T-cell (primary cell): Measurements from ENCODE around the gene EPAS1. TPM values are rescaled to one million over a fixed set of nuclear protein-coding genes. Genes with fewer than 3 reads are reported as not detected.

Source experiments
- ATAC-seq, 4 experiments: fragments of 200-7000 bp in 3 of 4; fragments of 150-1000 bp in 1 of 4; cut with Tn5 transposase; replicated peaks in 1 of 4; 1 replicate in 3 of 4; 2 replicates in 1 of 4; pipeline ENCODE4 v1.10.0; 2021; ENCODE audit warnings: moderate library complexity in 3 of 4, mild to moderate bottlenecking in 2 of 4, moderate number of reproducible peaks in 1 of 4
- CTCF ChIA-PET, 2 donors: fragments of 300-600 bp; sonication (Branson Sonifier 250); formaldehyde crosslinking; loops; one replicate each; lab custom pipeline; 2022; ENCODE audit warnings: antibody characterized with exemption in 2 of 2; lab: Charles Lee
- POLR2A ChIA-PET, 2 donors: fragments of 300-600 bp; sonication (Branson Sonifier 250); formaldehyde crosslinking; loops; one replicate each; lab custom pipeline; 2022; ENCODE audit warnings: antibody characterized with exemption in 2 of 2; lab: Charles Lee
- DNase-seq, 35 experiments: peaks; one replicate each; pipeline versions ENCODE4 v3.0.0 to v3.0.0-alpha.2; 2013 to 2023
- H3K27ac ChIP-seq: one replicate; pipeline ENCODE4 v1.5.1; 2013; ENCODE audit warnings: low read length
- H3K27me3 ChIP-seq, 2 experiments: replicated peaks in 1 of 2; 1 replicate in 1 of 2; 2 replicates in 1 of 2; pipeline versions ENCODE4 v1.6.1 to v1.7.0; 2013; ENCODE audit warnings: low read length in 1 of 2, mixed read lengths in 1 of 2; ENCODE audit not compliant: control insufficient read depth in 2 of 2, insufficient read depth in 2 of 2; ENCODE audit errors: extremely low read depth in 1 of 2
- H3K36me3 ChIP-seq, 2 donors: 1 replicate in 1 of 2; 2 replicates in 1 of 2; pipeline versions ENCODE4 v1.6.1 to v1.7.0; 2013; ENCODE audit warnings: low read length in 1 of 2; ENCODE audit not compliant: control insufficient read depth in 2 of 2, insufficient read depth in 1 of 2; ENCODE audit errors: extremely low read depth in 1 of 2
- H3K4me1 ChIP-seq, 2 experiments: 1 replicate in 1 of 2; 2 replicates in 1 of 2; pipeline versions ENCODE4 v1.6.1 to v1.7.0; 2013; ENCODE audit warnings: low read length in 2 of 2, mixed read lengths in 1 of 2; ENCODE audit not compliant: insufficient read depth in 2 of 2, control insufficient read depth in 1 of 2; ENCODE audit errors: extremely low read depth in 1 of 2
- H3K4me3 ChIP-seq, 2 donors: 1 replicate in 1 of 2; 2 replicates in 1 of 2; pipeline versions ENCODE4 v1.5.1 to v1.7.0; 2013; ENCODE audit warnings: mild to moderate bottlenecking in 2 of 2, low read length in 1 of 2, moderate library complexity in 1 of 2; ENCODE audit not compliant: control insufficient read depth in 1 of 2; ENCODE audit errors: extremely low read depth in 1 of 2
- H3K9me3 ChIP-seq: 2 replicates; pipeline ENCODE4 v1.7.0; 2013
- H3K27ac Mint-ChIP-seq, 2 donors: one replicate each; pipeline ENCODE4 v1.8.0; 2020 to 2021; ENCODE audit warnings: mild to moderate bottlenecking in 2 of 2, mixed read lengths in 2 of 2
- H3K27me3 Mint-ChIP-seq, 2 donors: one replicate each; pipeline ENCODE4 v1.8.0; 2021 to 2022; ENCODE audit warnings: mixed read lengths in 2 of 2
- H3K36me3 Mint-ChIP-seq: one replicate; pipeline ENCODE4 v1.8.0; 2021; ENCODE audit warnings: mixed read lengths
- H3K4me1 Mint-ChIP-seq, 3 donors: one replicate each; pipeline ENCODE4 v1.8.0; 2020 to 2022; ENCODE audit warnings: mixed read lengths in 3 of 3, mild to moderate bottlenecking in 1 of 3
- H3K4me3 Mint-ChIP-seq, 3 donors: one replicate each; pipeline ENCODE4 v1.8.0; 2020 to 2022; ENCODE audit warnings: mild to moderate bottlenecking in 3 of 3, mixed read lengths in 3 of 3, moderate library complexity in 3 of 3
- H3K9me3 Mint-ChIP-seq, 3 donors: one replicate each; pipeline ENCODE4 v1.8.0; 2020 to 2022; ENCODE audit warnings: mixed read lengths in 3 of 3
- WGBS: methylation state at CpG from one replicate; pipeline ENCODE4 v1.1.5; 2013; ENCODE audit warnings: missing lambda C conversion rate; ENCODE audit not compliant: insufficient coverage; 5-methylcytosine and 5-hydroxymethylcytosine counted together
- total RNA-seq, 35 experiments: library from RNA in 6 of 35; stranded (reverse) in 6 of 35; fragments of 120-200 nt in 1 of 35; gene quantifications; one replicate each; pipeline versions ENCODE4 v1.2.1 to v1.2.4 and lab custom pipeline; 2013 to 2026

Gene EPAS1
- total RNA-seq, 5 donors from 2014 or later (not counting 1 experiment from before 2014, with no cell fraction given), result 1.0 to 4.0 (median 3.0) TPM

- Histone ChIP-seq H3K36me3 (no peaks in the 10 kb centered on the region), H3K27me3 (no peaks in the 10 kb centered on the region), H3K9me3 (no peaks in the 10 kb centered on the region), H3K4me1 (no peaks in the 10 kb centered on the region), H3K4me3 (no peak overlapping the region), H3K27ac (no peak overlapping the region)
- no peak for DNase-seq
- H3K9me3 Mint-ChIP-seq, result peaks cover 6 to 37% (median 14%) of the 10 kb centered on the region in 3 donors
- ATAC-seq, result no peak
- 35% methylated on average over 2 of the region's 4 CpGs for WGBS
- H3K36me3 Mint-ChIP-seq, result peaks cover 7% of the 10 kb centered on the region
- H3K27ac Mint-ChIP-seq, result no peak overlapping the region
- CTCF ChIA-PET, result no interaction called here
- H3K27me3 Mint-ChIP-seq, result peaks cover 0 to 3% of the 10 kb centered on the region in 2 donors
- POLR2A ChIA-PET, result no interaction called here
- no peak overlapping the region for H3K4me3 Mint-ChIP-seq
- H3K4me1 Mint-ChIP-seq, result peaks cover 0 to 5% (median 0%) of the 10 kb centered on the region in 3 donors
These were observed 119.7 kb downstream of the EPAS1 start for GRCh38 chr2:46416739-46417403.

- no peak for ATAC-seq
- H3K4me1 Mint-ChIP-seq, result peaks cover 0 to 5% (median 0%) of the 10 kb centered on the region in 3 donors
These were observed 123.7 kb downstream of the EPAS1 start for GRCh38 chr2:46420945-46421344.

GRCh38 chr2:46421361-46421760 lies 124.2 kb downstream of the EPAS1 start:
- no peak overlapping the region for H3K4me3 ChIP-seq
- Mint-ChIP-seq H3K36me3 (peaks cover 4% of the 10 kb centered on the region), H3K27me3 (peaks cover 0 to 3% of the 10 kb centered on the region in 2 donors), H3K4me3 (no peak overlapping the region), H3K27ac (no peak overlapping the region), H3K4me1 (peaks cover 0 to 5% (median 0%) of the 10 kb centered on the region in 3 donors), H3K9me3 (peaks cover 6 to 24% (median 6%) of the 10 kb centered on the region in 3 donors)
- H3K4me1 ChIP-seq, result no peaks in the 10 kb centered on the region
- ChIA-PET POLR2A (no interaction called here), CTCF (no interaction called here)
- no peaks in the 10 kb centered on the region for H3K27me3 ChIP-seq
- no peaks in the 10 kb centered on the region for H3K9me3 ChIP-seq
- no CpG with 5 or more reads among the region's 2 CpGs for WGBS
- no peak overlapping the region for H3K27ac ChIP-seq
- DNase-seq (no peak), ATAC-seq (no peak)
- H3K36me3 ChIP-seq, result no peaks in the 10 kb centered on the region

More at GRCh38 chr2:46420945-46421344, 123.7 kb downstream of the EPAS1 start:
- no peak for DNase-seq
- Mint-ChIP-seq H3K36me3 (peaks cover 7% of the 10 kb centered on the region), H3K9me3 (peaks cover 6 to 28% (median 9%) of the 10 kb centered on the region in 3 donors), H3K4me3 (no peak overlapping the region), H3K27me3 (peaks cover 0 to 3% of the 10 kb centered on the region in 2 donors), H3K27ac (no peak overlapping the region)
- Histone ChIP-seq H3K36me3 (no peaks in the 10 kb centered on the region), H3K4me3 (no peak overlapping the region), H3K27me3 (no peaks in the 10 kb centered on the region), H3K4me1 (no peaks in the 10 kb centered on the region), H3K9me3 (no peaks in the 10 kb centered on the region), H3K27ac (no peak overlapping the region)
- CTCF ChIA-PET, result no interaction called here
- POLR2A ChIA-PET, result no interaction called here
- no CpG with 5 or more reads among the region's 2 CpGs for WGBS

- Histone ChIP-seq H3K27ac (no peak overlapping the region), H3K9me3 (no peaks in the 10 kb centered on the region), H3K36me3 (no peaks in the 10 kb centered on the region), H3K4me1 (no peaks in the 10 kb centered on the region), H3K27me3 (no peaks in the 10 kb centered on the region), H3K4me3 (no peak overlapping the region)
- POLR2A ChIA-PET, result no interaction called here
- Mint-ChIP-seq H3K36me3 (peaks cover 4% of the 10 kb centered on the region), H3K4me3 (no peak overlapping the region), H3K4me1 (peaks cover 0 to 4% (median 0%) of the 10 kb centered on the region in 3 donors), H3K27me3 (peaks cover 0 to 3% of the 10 kb centered on the region in 2 donors), H3K9me3 (peaks cover 0 to 9% (median 4%) of the 10 kb centered on the region in 3 donors), H3K27ac (no peak overlapping the region)
- CTCF ChIA-PET, result interaction anchor here in 1 of 2 donors (1.3 kb wide), 1 partner anchor 9 kb away, joined by 4 read pairs; no protein-coding TSS in a partner anchor
- WGBS, result no CpG with 5 or more reads among the region's 1 CpG
- no peak for DNase-seq
- no peak for ATAC-seq
These were observed 125.6 kb downstream of the EPAS1 start for GRCh38 chr2:46422717-46423394.

GRCh38 chr2:46424937-46425336 lies 127.7 kb downstream of the EPAS1 start:
- CTCF ChIA-PET, result interaction anchor here in 1 of 2 donors (0.6 kb wide), 1 partner anchor 386 kb away, joined by 4 read pairs; no protein-coding TSS in a partner anchor
- H3K36me3 Mint-ChIP-seq, result no peaks in the 10 kb centered on the region
- no peak overlapping the region for H3K4me3 Mint-ChIP-seq
- H3K9me3 ChIP-seq, result no peaks in the 10 kb centered on the region
- peaks cover 0 to 1% (median under 1%) of the 10 kb centered on the region in 3 donors for H3K4me1 Mint-ChIP-seq
- H3K27me3 Mint-ChIP-seq, result no peaks in the 10 kb centered on the region
- H3K9me3 Mint-ChIP-seq, result peaks cover 0 to 4% (median 2%) of the 10 kb centered on the region in 3 donors
- POLR2A ChIA-PET, result no interaction called here
- H3K27ac ChIP-seq, result no peak overlapping the region
- no peaks in the 10 kb centered on the region for H3K27me3 ChIP-seq
- DNase-seq (no peak), ATAC-seq (no peak)
- no peak overlapping the region for H3K4me3 ChIP-seq
- H3K4me1 ChIP-seq, result no peaks in the 10 kb centered on the region
- H3K36me3 ChIP-seq, result peaks cover 0 to 3% of the 10 kb centered on the region in 2 donors
- WGBS, result no CpG with 5 or more reads among the region's 5 CpGs
- H3K27ac Mint-ChIP-seq, result no peak overlapping the region

- H3K27me3 Mint-ChIP-seq, result no peaks in the 10 kb centered on the region
- H3K4me1 Mint-ChIP-seq, result peaks cover 33 to 41% (median 41%) of the 10 kb centered on the region in 3 donors
- H3K27ac Mint-ChIP-seq, result no peak overlapping the region
- Histone ChIP-seq H3K27me3 (no peaks in the 10 kb centered on the region), H3K4me1 (peaks cover 11 to 16% of the 10 kb centered on the region in 2 experiments), H3K4me3 (no peak overlapping the region), H3K36me3 (peaks cover 0 to 3% of the 10 kb centered on the region in 2 donors), H3K27ac (no peak overlapping the region), H3K9me3 (no peaks in the 10 kb centered on the region)
- ATAC-seq (no peak), DNase-seq (no peak)
- POLR2A ChIA-PET, result no interaction called here
- no peak overlapping the region for H3K4me3 Mint-ChIP-seq
- CTCF ChIA-PET, result no interaction called here
- no peaks in the 10 kb centered on the region for H3K36me3 Mint-ChIP-seq
- H3K9me3 Mint-ChIP-seq, result peaks cover 0 to 2% (median 0%) of the 10 kb centered on the region in 3 donors
- 97% methylated on average over 20 of the region's 22 CpGs for WGBS
These were observed 131.8 kb downstream of the EPAS1 start for GRCh38 chr2:46428911-46429436.
